Osteocyte (in vitro differentiated cells): ENCODE measurements around the gene SND1. TPM values are rescaled to one million over a fixed set of nuclear protein-coding genes. Genes with fewer than 3 reads are reported as not detected.

Source experiments
- DNase-seq: peaks from one replicate; pipeline ENCODE4 v3.0.0; 2021; ENCODE audit warnings: mixed read lengths; ENCODE audit not compliant: unreplicated experiment; ENCODE audit errors: extremely low spot score
- H3K27ac Mint-ChIP-seq: one replicate; pipeline ENCODE4 v1.8.0; 2021; ENCODE audit warnings: mild to moderate bottlenecking, mixed read lengths; ENCODE audit not compliant: unreplicated experiment
- H3K27me3 Mint-ChIP-seq: one replicate; pipeline ENCODE4 v1.8.0; 2021; ENCODE audit warnings: mixed read lengths; ENCODE audit not compliant: unreplicated experiment
- H3K36me3 Mint-ChIP-seq: one replicate; pipeline ENCODE4 v1.8.0; 2021; ENCODE audit warnings: mixed read lengths; ENCODE audit not compliant: unreplicated experiment
- H3K4me1 Mint-ChIP-seq: one replicate; pipeline ENCODE4 v1.8.0; 2021; ENCODE audit warnings: mixed read lengths; ENCODE audit not compliant: unreplicated experiment
- H3K4me3 Mint-ChIP-seq: one replicate; pipeline ENCODE4 v1.8.0; 2021; ENCODE audit warnings: mild to moderate bottlenecking, moderate library complexity, mixed read lengths; ENCODE audit not compliant: unreplicated experiment
- H3K9me3 Mint-ChIP-seq: one replicate; pipeline ENCODE4 v1.8.0; 2021; ENCODE audit warnings: mixed read lengths; ENCODE audit not compliant: unreplicated experiment
- CTCF ChIP-seq: fragments of 200-600 bp; sonication (generic); IDR thresholded peaks from 2 replicates; pipeline ENCODE4 v1.5.0; 2021; ENCODE audit warnings: antibody characterized with exemption, mild to moderate bottlenecking, moderate library complexity
- total RNA-seq: library from RNA; stranded (reverse); gene quantifications from 2 replicates; pipeline ENCODE4 v1.2.1, GENCODE V29; 2021

The SND1 gene
- total RNA-seq, 1 donor from 2014 or later = 229 TPM

- no peaks in the 10 kb centered on the region for H3K36me3 Mint-ChIP-seq
- no peak overlapping the region for H3K27ac Mint-ChIP-seq
- H3K4me1 Mint-ChIP-seq = peaks cover 16% of the 10 kb centered on the region
- no peak overlapping the region for H3K4me3 Mint-ChIP-seq
- DNase-seq = no peak
- TF ChIP-seq CTCF = no peak
- H3K27me3 Mint-ChIP-seq = no peaks in the 10 kb centered on the region
- no peaks in the 10 kb centered on the region for H3K9me3 Mint-ChIP-seq
These were observed 146.0 kb downstream of the SND1 start for GRCh38 chr7:127798023-127798422.

- no peak for DNase-seq
- no peak for TF ChIP-seq CTCF
- Mint-ChIP-seq H3K9me3 (no peaks in the 10 kb centered on the region), H3K4me3 (no peak overlapping the region), H3K27ac (no peak overlapping the region), H3K36me3 (no peaks in the 10 kb centered on the region), H3K4me1 (peaks cover 15% of the 10 kb centered on the region), H3K27me3 (no peaks in the 10 kb centered on the region)
These were observed 146.9 kb downstream of the SND1 start for GRCh38 chr7:127798769-127799372.

- Mint-ChIP-seq H3K36me3 (no peaks in the 10 kb centered on the region), H3K4me1 (peaks cover 10% of the 10 kb centered on the region), H3K27ac (no peak overlapping the region), H3K4me3 (no peak overlapping the region), H3K9me3 (no peaks in the 10 kb centered on the region), H3K27me3 (no peaks in the 10 kb centered on the region)
- DNase-seq = no peak
- no peak for TF ChIP-seq CTCF
These were observed 147.7 kb downstream of the SND1 start for GRCh38 chr7:127799535-127800305.

- H3K27me3 Mint-ChIP-seq = no peaks in the 10 kb centered on the region
- no peak for DNase-seq
- peaks cover 12% of the 10 kb centered on the region for H3K4me1 Mint-ChIP-seq
- H3K4me3 Mint-ChIP-seq = no peak overlapping the region
- TF ChIP-seq CTCF = no peak
- no peaks in the 10 kb centered on the region for H3K9me3 Mint-ChIP-seq
- H3K27ac Mint-ChIP-seq = no peak overlapping the region
- peaks cover 6% of the 10 kb centered on the region for H3K36me3 Mint-ChIP-seq
These were observed 150.9 kb downstream of the SND1 start for GRCh38 chr7:127802845-127803244.

GRCh38 chr7:127803626-127804025, 151.6 kb downstream of the SND1 start:
- Mint-ChIP-seq H3K9me3 (no peaks in the 10 kb centered on the region), H3K4me1 (peaks cover 6% of the 10 kb centered on the region), H3K4me3 (no peak overlapping the region), H3K27me3 (no peaks in the 10 kb centered on the region), H3K27ac (no peak overlapping the region), H3K36me3 (peaks cover 8% of the 10 kb centered on the region)
- DNase-seq = no peak
- TF ChIP-seq CTCF = no peak
